Mesodermal cell (in vitro differentiated cells): ENCODE measurements around the gene SLC4A8.

Experiments
- H3K27ac ChIP-seq: 2 replicates; pipeline ENCODE4 v1.7.0; 2013; ENCODE audit warnings: mild to moderate bottlenecking, low read depth, low read length, moderate library complexity; ENCODE audit not compliant: severe bottlenecking
- H3K36me3 ChIP-seq: 2 replicates; pipeline ENCODE4 v1.7.1; 2013; ENCODE audit warnings: mild to moderate bottlenecking, low read length, moderate library complexity; ENCODE audit not compliant: control insufficient read depth, insufficient read depth
- H3K4me1 ChIP-seq: one replicate; pipeline ENCODE4 v1.7.1; 2013; ENCODE audit warnings: mild to moderate bottlenecking, low read length; ENCODE audit not compliant: insufficient read depth, control insufficient read depth, poor library complexity, severe bottlenecking
- H3K4me3 ChIP-seq: 2 replicates; pipeline ENCODE4 v1.7.0; 2013; ENCODE audit warnings: low read length, control low read depth, mild to moderate bottlenecking; ENCODE audit not compliant: insufficient read depth, poor library complexity, severe bottlenecking; ENCODE audit errors: extremely low read depth
- H3K9me3 ChIP-seq: 2 replicates; pipeline ENCODE4 v1.7.1; 2013; ENCODE audit warnings: mild to moderate bottlenecking, low read length, moderate library complexity; ENCODE audit not compliant: control insufficient read depth
- WGBS, 2 experiments: methylation state at CpG; one replicate each; pipeline ENCODE4 v1.1.5; 2013; ENCODE audit warnings: missing lambda C conversion rate in 2 of 2; ENCODE audit not compliant: insufficient coverage in 2 of 2; 5-methylcytosine and 5-hydroxymethylcytosine counted together

SLC4A8 gene

DNA sequence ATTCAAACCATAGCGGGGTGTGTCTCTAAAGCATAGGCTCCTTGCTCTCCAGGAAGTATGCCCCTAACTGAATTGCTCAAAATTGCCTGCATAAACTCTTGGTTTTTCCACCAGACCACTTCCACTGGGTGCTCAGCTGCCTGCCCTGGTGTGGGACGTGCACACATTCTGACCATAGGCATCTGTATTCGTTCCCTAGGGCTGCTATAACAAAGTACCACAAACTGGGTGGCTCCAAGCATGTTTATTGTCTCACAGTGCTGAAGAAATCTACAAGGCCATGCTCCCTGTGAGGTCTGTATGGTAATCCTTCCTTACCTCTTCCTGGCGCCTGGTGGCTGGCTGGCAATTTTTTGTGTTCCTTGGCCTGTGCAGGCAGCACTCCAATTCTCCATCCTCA lies 17.0 kb upstream of the SLC4A8 start:
- H3K9me3 ChIP-seq: no peaks in the 10 kb centered on the region
- 64 to 69% methylated on average over 4 of the region's 4 CpGs for WGBS, 2 experiments
- H3K27ac ChIP-seq: no peak overlapping the region
- no peaks in the 10 kb centered on the region for H3K36me3 ChIP-seq
- H3K4me3 ChIP-seq: no peak overlapping the region
- H3K4me1 ChIP-seq: peaks cover 7% of the 10 kb centered on the region

DNA sequence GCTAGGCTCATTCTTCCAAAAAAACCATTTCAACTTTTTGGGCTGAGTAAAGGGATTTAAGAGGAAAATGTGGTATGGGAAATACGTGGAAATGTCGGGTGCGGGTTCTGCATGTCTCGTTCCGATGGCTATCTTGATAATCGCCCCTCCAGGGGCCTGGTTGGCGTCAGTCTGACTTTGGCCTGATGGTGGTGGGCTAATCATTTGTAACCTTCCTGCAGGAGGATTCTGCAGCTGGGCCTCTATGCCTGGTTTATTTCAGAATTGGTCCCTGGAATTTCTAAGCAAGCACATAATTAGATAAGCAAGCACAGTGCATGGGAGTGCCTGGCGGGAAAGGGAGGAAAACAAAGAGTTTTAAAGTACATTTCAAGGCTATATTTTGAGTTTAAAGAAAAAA lies 14.8 kb upstream of the SLC4A8 start:
- WGBS, 2 experiments: 75 to 85% methylated on average over 5 to 7 of the region's 8 CpGs

DNA sequence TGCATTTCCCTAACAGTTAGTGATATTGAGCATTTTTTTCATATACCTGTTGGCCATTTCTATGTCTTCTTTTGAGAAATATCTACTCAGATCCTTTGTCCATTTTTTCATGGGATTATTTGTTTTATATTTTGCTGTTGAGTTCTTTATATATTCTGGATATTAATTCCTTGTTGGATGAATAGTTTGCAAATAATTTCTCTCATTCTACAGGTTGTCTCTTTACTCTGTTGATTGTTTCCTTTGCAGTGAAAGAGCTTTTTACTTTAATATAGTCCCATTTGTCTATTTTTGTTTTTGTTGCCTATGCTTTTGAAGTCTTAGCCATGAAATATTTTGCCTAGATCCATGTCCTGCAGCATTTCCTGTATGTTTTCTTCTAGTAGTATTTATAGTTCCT lies 11.5 kb upstream of the SLC4A8 start:
- Histone ChIP-seq H3K4me3 (no peak overlapping the region), H3K9me3 (no peaks in the 10 kb centered on the region), H3K4me1 (peaks cover 7% of the 10 kb centered on the region), H3K36me3 (no peaks in the 10 kb centered on the region), H3K27ac (no peak overlapping the region)

More for the DNA sequence above, 14.8 kb upstream of the SLC4A8 start:
- H3K4me3 ChIP-seq: no peak overlapping the region
- H3K4me1 ChIP-seq: peaks cover 7% of the 10 kb centered on the region
- peak overlapping the region; percentile 96 for H3K27ac ChIP-seq
- no peaks in the 10 kb centered on the region for H3K9me3 ChIP-seq
- H3K36me3 ChIP-seq: no peaks in the 10 kb centered on the region

DNA sequence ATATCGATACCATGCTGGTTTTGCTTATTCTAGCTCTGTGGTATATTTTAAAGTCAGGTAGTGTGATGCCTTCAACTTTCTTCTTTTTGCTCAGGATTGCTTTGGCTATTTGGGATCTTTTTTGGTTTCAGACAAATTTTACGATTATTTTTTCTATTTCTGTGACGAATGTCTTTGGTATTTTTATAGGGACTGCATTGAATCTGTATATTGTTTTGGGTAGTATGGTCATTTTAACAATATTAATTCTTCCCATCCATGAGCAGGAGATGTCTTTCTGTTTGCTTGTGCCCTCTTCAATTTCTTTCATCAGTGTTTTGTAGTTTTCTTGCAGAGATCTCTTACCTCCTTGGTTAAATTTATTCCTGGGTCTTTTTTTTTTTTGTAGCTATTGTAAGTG lies 10.8 kb upstream of the SLC4A8 start:
- H3K36me3 ChIP-seq: no peaks in the 10 kb centered on the region
- H3K4me3 ChIP-seq: no peak overlapping the region
- H3K4me1 ChIP-seq: peaks cover 11% of the 10 kb centered on the region
- H3K9me3 ChIP-seq: no peaks in the 10 kb centered on the region
- no peak overlapping the region for H3K27ac ChIP-seq
- 80 to 83% methylated on average over 1 of the region's 3 CpGs for WGBS, 2 experiments

DNA sequence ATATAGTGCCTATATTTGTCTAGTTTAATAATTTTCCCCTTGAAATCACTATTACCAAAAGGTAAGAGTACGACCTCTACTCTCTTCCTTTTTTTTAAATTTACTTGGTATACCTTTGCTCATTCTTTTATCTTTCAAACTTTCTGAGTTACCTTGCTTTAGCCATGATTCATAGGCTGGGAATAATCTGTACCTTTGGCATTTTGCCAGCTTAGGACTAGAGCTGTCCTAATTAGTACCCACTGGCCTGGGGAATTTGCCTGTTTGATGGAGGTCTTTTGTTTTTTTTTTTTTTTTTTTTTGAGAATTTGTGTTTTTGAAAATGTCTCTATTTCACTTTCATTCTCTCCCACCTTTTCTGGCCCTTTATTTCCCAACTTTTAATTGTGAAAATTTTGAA lies 8.7 kb upstream of the SLC4A8 start:
- Histone ChIP-seq H3K9me3 (no peaks in the 10 kb centered on the region), H3K36me3 (no peaks in the 10 kb centered on the region), H3K4me1 (peaks cover 8% of the 10 kb centered on the region), H3K27ac (no peak overlapping the region), H3K4me3 (no peak overlapping the region)
- WGBS, 2 experiments: 86% methylated on average over 1 of the region's 1 CpG; no CpG with 5 or more reads in 1 of the 2 experiments

DNA sequence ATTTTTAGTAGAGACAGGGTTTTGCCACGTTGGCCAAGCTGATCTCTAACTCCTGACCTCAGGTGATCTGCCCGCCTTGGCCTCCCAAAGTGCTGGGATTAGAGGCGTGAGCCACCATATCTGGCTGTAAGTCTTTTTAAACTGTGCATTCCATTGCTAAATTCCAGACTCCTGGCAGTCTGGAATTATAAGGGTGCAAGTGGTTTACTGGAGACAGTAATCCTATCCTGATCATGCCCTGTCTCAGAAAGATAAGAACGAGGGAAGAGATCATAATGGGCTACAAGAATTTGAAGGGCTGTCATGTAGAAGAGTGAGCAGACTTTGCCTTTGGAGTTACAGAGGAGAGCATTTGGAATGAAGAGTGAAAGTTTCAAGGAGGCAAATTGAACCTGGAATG lies 6.8 kb upstream of the SLC4A8 start:
- Histone ChIP-seq H3K36me3 (no peaks in the 10 kb centered on the region), H3K9me3 (no peaks in the 10 kb centered on the region), H3K27ac (peak overlapping the region; percentile 55), H3K4me1 (peaks cover 11% of the 10 kb centered on the region), H3K4me3 (no peak overlapping the region)
- 86% methylated on average over 2 to 4 of the region's 4 CpGs for WGBS, 2 experiments

DNA sequence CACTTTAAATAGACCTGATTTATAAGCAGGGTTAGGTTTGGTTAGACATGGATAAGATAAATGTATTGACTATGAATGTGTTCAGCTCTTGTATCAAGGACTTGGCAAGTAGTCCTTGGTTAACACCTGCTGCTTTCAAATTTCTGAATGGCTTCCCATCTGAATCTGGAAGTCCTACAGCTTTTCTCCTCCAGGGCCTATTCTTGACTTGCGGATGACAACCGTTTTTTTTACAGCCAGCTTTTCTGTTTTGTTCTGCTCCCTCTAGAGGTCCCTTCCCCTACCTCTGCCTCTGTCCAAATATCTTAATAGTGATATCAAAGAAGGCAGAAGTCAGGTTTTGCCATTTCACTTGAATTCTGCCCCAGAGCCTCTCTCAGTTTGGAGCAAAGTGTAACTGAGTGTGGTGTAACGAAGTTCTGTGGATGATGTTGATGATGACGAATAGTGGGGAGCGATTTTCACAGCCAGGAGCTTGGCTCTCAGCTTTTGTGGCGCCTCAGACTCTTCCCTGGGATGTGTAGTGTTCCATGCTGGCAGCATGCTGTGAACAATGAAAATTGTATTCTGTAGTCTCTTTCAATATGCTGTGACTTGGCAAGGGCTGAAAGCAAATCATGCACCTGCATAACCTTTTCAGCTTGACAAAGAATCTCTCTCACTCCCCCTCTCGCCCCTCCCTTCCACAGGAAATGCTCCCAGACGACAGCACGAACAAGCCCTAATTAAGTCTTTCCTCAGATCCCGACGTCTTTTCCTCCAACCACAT lies 5.0 kb upstream of the SLC4A8 start:
- H3K27ac ChIP-seq: no peak overlapping the region
- no peak overlapping the region for H3K4me3 ChIP-seq
- H3K9me3 ChIP-seq: no peaks in the 10 kb centered on the region
- WGBS, 2 experiments: 52 to 58% methylated on average over 4 to 5 of the region's 11 CpGs
- H3K36me3 ChIP-seq: no peaks in the 10 kb centered on the region
- peaks cover 11% of the 10 kb centered on the region for H3K4me1 ChIP-seq

DNA sequence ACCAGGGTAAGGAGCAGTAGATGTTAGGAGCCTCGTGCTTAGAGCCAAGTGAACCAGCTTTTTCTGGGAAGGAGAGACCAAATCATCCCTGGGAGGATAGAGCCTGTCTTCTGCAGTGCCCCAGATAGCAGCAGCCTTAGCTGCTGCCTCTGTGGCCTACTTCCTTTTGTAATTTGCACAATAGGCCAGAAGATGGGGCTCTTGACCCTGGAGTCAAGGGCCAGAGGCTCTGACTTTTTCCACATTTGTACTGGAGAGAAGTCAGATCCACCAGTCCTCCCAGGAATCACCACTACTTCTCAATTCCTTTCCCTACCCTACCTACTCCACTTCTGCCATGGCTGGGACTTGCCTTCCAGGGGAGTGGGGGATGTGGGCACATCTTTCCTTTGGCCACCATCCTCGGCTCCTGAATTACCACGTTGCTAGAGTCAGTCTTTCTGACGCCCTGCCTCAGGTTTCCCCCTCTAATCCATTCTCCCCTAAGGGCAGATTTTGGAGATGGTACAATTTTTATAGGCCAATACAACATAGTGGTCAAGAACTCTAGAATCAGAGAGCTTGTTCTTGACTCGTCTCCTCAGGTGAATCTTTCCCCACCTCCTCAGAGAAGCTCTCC lies 3.3 kb upstream of the SLC4A8 start:
- Histone ChIP-seq H3K4me1 (peaks cover 11% of the 10 kb centered on the region), H3K27ac (no peak overlapping the region), H3K4me3 (no peak overlapping the region), H3K9me3 (no peaks in the 10 kb centered on the region), H3K36me3 (no peaks in the 10 kb centered on the region)
- WGBS, 2 experiments: 0% methylated on average over 1 of the region's 5 CpGs

DNA sequence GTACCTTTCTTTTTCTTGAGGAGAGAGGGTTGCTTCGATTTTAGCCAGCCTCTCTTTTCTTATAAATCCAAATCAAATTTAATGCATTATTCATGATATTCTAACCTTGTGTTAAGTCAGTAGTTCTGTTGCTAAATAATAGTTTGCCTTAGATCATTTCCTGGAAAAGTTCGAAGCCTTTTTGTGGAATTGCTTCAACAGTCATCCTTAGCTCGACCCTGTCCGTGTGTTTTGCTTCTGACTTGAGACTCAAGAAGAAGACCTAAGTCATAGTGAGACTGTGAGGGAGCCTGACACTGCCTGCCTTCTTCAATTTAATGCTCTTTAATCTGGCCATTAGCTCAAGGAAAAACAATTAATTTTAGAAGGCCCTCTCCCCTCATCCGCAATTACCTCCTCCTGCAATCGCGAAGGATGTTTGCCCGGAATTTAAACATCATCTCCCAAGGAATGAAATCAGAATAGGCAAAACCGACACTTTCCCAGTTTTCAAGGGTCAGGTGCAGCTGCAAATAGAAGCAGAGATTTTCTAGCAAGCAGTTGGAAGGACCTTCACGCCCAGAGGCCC lies 453 bp upstream of the SLC4A8 start:
- peak overlapping the region; percentile 51 for H3K4me3 ChIP-seq
- peaks cover 3% of the 10 kb centered on the region for H3K4me1 ChIP-seq
- H3K9me3 ChIP-seq: no peaks in the 10 kb centered on the region
- 44 to 50% methylated on average over 8 to 9 of the region's 10 CpGs for WGBS, 2 experiments
- H3K36me3 ChIP-seq: no peaks in the 10 kb centered on the region
- no peak overlapping the region for H3K27ac ChIP-seq

DNA sequence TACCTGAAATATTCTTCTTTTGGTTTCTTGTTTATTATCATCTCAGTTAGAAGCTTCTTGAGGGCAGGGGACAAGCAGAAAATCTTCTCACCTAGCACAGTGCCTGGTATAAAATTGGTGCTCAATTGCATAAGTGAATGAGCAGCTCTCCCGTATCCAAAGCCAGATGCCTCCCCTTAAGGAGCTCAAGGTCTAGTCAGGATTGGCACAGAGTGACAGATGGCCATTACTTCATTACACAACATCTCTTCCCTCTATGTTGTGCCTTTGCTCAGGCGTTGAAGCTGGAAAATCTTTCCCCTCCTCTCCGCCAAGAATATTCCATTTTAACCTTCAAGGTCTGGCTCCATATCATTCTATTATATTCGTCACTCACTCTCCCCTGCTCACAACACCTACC lies 3.6 kb downstream of the SLC4A8 start:
- no peak overlapping the region for H3K4me3 ChIP-seq
- no peaks in the 10 kb centered on the region for H3K9me3 ChIP-seq
- H3K4me1 ChIP-seq: no peaks in the 10 kb centered on the region
- H3K27ac ChIP-seq: no peak overlapping the region
- WGBS, 2 experiments: 79 to 92% methylated on average over 3 of the region's 4 CpGs
- H3K36me3 ChIP-seq: no peaks in the 10 kb centered on the region

DNA sequence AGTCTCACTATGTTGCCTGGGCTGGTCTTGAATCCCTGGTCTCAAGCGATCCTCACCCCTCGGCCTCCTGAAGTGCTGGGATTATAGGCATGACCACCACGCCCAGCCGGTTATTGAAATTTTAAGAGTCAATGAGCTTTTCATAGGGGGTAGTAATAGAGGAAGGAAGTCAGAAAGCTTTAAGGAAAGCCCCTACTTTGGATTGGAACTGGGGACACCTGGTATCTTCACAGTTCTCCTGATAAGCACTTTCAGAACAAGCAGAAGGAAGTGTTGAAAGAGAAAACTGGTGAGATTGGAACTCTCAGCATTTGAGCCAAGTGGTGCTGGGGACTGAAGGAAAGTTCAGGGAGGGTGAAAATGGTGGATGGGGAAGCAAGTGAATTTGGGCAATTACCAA lies 5.1 kb downstream of the SLC4A8 start:
- no peak overlapping the region for H3K4me3 ChIP-seq
- WGBS, 2 experiments: 90 to 100% methylated on average over 4 of the region's 4 CpGs
- H3K36me3 ChIP-seq: no peaks in the 10 kb centered on the region
- H3K9me3 ChIP-seq: no peaks in the 10 kb centered on the region
- H3K27ac ChIP-seq: no peak overlapping the region
- no peaks in the 10 kb centered on the region for H3K4me1 ChIP-seq
